BLaER1 (cell line): ENCODE measurements around the gene CCDC9B.

ENCODE experiments used
- H3K27ac ChIP-seq: shearing (Covaris generic); formaldehyde crosslinking; 2 replicates; pipeline ENCODE4 v1.8.1; 2022
- H3K27me3 ChIP-seq: shearing (Covaris generic); formaldehyde crosslinking; 2 replicates; pipeline ENCODE4 v1.8.1; 2022
- H3K36me3 ChIP-seq: shearing (Covaris generic); formaldehyde crosslinking; 2 replicates; pipeline ENCODE4 v1.8.1; 2022
- H3K4me1 ChIP-seq: shearing (Covaris generic); formaldehyde crosslinking; 2 replicates; pipeline ENCODE4 v1.8.1; 2022
- H3K4me2 ChIP-seq: shearing (Covaris generic); formaldehyde crosslinking; 2 replicates; pipeline ENCODE4 v1.8.1; 2022
- H3K4me3 ChIP-seq: shearing (Covaris generic); formaldehyde crosslinking; 2 replicates; pipeline ENCODE4 v1.8.1; 2022
- H3K9ac ChIP-seq: shearing (Covaris generic); formaldehyde crosslinking; 2 replicates; pipeline ENCODE4 v1.8.1; 2022
- H3K9me3 ChIP-seq: shearing (Covaris generic); formaldehyde crosslinking; 2 replicates; pipeline ENCODE4 v1.8.1; 2022
- H4K20me1 ChIP-seq: shearing (Covaris generic); formaldehyde crosslinking; 2 replicates; pipeline ENCODE4 v1.8.1; 2022
- Cebpa-rat ChIP-seq: shearing (Covaris generic); IDR thresholded peaks from 2 replicates; pipeline ENCODE4 v1.8.1; 2022

The CCDC9B gene

GRCh38 chr15:40286061-40286532, 54.6 kb downstream of the CCDC9B start:
- H3K27me3 ChIP-seq = peaks cover 46% of the 10 kb centered on the region
- TF ChIP-seq Cebpa-rat = no peak
- peaks cover 12% of the 10 kb centered on the region; the same call in 1 of the 2 replicates for H3K36me3 ChIP-seq
- peaks cover 25% of the 10 kb centered on the region for H4K20me1 ChIP-seq
- no peak overlapping the region for H3K4me3 ChIP-seq
- peaks cover 38% of the 10 kb centered on the region for H3K4me1 ChIP-seq
- no peak overlapping the region for H3K4me2 ChIP-seq
- H3K27ac ChIP-seq = no peak overlapping the region
- H3K9ac ChIP-seq = no peak overlapping the region
- no peaks in the 10 kb centered on the region for H3K9me3 ChIP-seq

GRCh38 chr15:40285554-40286011, 55.2 kb downstream of the CCDC9B start:
- Histone ChIP-seq H3K27me3 (peaks cover 51% of the 10 kb centered on the region), H3K9ac (no peak overlapping the region), H3K4me3 (no peak overlapping the region), H3K9me3 (no peaks in the 10 kb centered on the region), H3K27ac (no peak overlapping the region), H3K4me1 (peaks cover 38% of the 10 kb centered on the region), H3K4me2 (no peak overlapping the region), H4K20me1 (peaks cover 30% of the 10 kb centered on the region), H3K36me3 (peaks cover 12% of the 10 kb centered on the region; the same call in 1 of the 2 replicates)
- no peak for TF ChIP-seq Cebpa-rat

- peaks cover 34% of the 10 kb centered on the region for H3K4me1 ChIP-seq
- TF ChIP-seq Cebpa-rat = no peak
- peaks cover 12% of the 10 kb centered on the region; the same call in 1 of the 2 replicates for H3K36me3 ChIP-seq
- no peaks in the 10 kb centered on the region for H3K9me3 ChIP-seq
- no peak overlapping the region for H3K9ac ChIP-seq
- peaks cover 34% of the 10 kb centered on the region for H4K20me1 ChIP-seq
- H3K27ac ChIP-seq = no peak overlapping the region
- H3K27me3 ChIP-seq = peaks cover 56% of the 10 kb centered on the region
- H3K4me2 ChIP-seq = no peak overlapping the region
- no peak overlapping the region for H3K4me3 ChIP-seq
Observed at GRCh38 chr15:40285151-40285550, 55.6 kb downstream of the CCDC9B start.

DNA sequence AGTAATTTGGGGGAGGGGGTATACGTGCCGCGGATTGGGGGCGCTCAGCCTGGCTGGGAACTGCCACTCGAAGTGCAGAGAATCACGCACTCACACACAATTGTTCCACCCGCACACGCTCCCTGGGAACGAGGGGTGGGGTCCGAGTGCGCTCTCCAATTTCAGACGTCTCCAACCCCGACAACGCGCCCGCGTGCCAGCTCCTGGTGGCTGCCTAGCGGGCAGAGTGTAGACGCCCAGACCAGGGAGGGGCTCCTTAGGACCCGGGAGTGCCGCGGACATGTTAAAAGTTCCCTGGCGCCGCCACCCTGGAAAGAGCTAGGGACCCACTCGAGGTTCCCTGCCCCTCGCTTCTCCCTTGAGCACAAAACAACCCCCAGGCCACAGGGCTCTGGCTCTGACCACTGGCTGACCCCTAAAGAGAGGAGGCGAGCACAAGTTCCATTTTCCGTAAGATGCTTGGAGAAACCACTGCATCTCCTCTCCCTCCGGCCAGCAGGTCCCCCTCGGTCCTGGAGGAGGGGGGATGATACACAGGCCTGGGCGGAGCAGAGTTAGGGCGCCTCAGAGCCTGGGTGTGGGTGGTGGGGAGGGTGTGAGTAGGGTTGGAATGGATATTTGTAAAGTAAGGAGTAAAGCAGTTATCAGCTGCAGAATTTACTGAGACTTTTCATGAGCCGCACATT, 57.0 kb downstream of the CCDC9B start:
- peaks cover 35% of the 10 kb centered on the region for H4K20me1 ChIP-seq
- H3K4me3 ChIP-seq = peak overlapping the region; percentile 73
- TF ChIP-seq Cebpa-rat = no peak
- H3K27ac ChIP-seq = no peak overlapping the region
- H3K9me3 ChIP-seq = no peaks in the 10 kb centered on the region
- H3K4me1 ChIP-seq = peaks cover 36% of the 10 kb centered on the region
- H3K9ac ChIP-seq = peak overlapping the region; percentile 58; the same call in 1 of the 2 replicates
- H3K4me2 ChIP-seq = peak overlapping the region; percentile 100
- peaks cover 65% of the 10 kb centered on the region for H3K27me3 ChIP-seq
- H3K36me3 ChIP-seq = peaks cover 6% of the 10 kb centered on the region; the same call in 1 of the 2 replicates

DNA sequence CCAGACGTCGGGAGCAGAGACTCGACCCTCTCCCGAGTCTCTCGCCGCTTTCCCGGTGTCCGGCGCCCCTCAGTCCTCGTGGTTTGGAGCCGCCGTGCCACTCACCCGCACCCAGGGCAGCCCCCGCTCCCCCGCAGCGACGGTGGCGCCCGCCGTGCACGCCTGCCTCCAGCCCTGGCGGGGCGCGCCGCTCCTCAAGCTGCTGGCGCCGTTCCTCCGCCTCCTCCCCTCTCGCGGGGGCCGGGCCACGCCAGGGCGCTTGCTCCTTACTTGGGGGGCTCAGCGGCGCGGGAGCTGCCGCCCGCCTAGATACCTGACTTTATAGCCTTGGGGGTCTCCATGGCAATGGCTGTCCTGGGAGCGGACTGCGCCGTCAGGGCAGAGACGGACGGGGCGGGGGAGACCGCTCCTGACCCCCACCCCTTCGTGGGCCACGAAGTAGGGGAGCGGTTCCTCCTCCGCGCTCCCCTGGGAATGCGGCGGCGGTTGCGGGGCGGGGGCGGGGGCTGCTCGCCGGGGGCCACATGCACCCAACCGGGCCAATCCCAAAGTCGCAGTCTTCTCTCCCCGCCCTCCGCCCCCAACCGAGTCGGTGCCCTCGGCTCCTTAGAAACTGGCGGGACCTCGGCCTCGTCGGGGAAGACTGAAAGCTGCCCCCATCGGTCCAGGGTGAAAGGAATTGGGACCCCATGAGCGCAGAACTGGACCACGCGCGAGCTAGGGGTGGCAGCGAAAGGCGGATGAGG, 57.7 kb downstream of the CCDC9B start, which contains the start of gene ANKRD63:
Gene ANKRD63 (minus strand): TSS at position 196 of the 746 bp plus-strand sequence. CDS start 478 bp downstream, outside the sequence.
- no peak for TF ChIP-seq Cebpa-rat
- Histone ChIP-seq H3K36me3 (no peaks in the 10 kb centered on the region), H3K9ac (peak within 1 kb of the TSS; percentile 58; the same call in 1 of the 2 replicates), H3K27me3 (peaks cover 66% of the 10 kb centered on the region), H3K4me2 (peak within 1 kb of the TSS; percentile 100), H3K27ac (no peak within 1 kb of the TSS), H3K4me1 (peaks cover 43% of the 10 kb centered on the region), H3K4me3 (peak within 1 kb of the TSS; percentile 73), H4K20me1 (peaks cover 35% of the 10 kb centered on the region), H3K9me3 (no peaks in the 10 kb centered on the region)

DNA sequence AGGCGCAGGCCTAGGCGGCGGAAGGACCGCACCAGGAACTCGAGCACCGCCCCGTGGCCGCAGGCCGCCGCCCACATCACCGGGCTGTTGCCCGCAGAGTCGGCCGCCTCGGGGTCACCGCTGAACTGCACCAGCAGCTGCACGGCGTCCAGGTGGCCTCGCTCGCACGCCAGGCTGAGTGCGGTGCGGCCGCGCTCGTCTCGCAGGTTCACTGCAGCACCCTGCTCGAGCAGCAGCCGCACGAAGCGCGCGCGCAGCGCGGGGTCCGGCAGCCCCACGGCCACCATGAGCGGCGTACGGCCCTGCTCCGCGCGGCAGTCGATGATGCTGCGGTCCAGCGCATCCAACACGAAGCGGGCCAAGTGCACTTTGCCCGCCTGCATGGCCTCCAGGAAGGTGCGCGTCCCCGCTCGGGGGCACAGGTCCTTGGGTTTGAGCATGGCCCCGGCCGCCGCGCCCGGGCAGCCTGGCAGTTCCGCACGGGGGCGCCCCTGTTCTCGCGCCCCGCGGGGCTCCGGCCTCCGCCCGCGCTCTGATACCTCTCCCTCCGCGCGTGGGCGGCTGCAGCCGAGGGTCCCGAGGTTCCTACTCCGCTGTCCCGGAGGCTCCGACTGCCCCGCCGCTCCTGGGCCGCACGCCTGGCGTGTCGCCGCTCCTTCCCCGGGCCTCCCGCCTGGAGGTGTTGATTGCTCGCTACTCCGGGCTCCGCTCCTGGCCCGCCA, 58.4 kb downstream of the CCDC9B start:
- Histone ChIP-seq H4K20me1 (peaks cover 35% of the 10 kb centered on the region), H3K4me2 (peak overlapping the region; percentile 100), H3K27me3 (peaks cover 72% of the 10 kb centered on the region), H3K9me3 (no peaks in the 10 kb centered on the region), H3K4me1 (peaks cover 50% of the 10 kb centered on the region), H3K27ac (no peak overlapping the region), H3K36me3 (no peaks in the 10 kb centered on the region), H3K9ac (peak overlapping the region; percentile 58; the same call in 1 of the 2 replicates), H3K4me3 (peak overlapping the region; percentile 73)
- no peak for TF ChIP-seq Cebpa-rat

DNA sequence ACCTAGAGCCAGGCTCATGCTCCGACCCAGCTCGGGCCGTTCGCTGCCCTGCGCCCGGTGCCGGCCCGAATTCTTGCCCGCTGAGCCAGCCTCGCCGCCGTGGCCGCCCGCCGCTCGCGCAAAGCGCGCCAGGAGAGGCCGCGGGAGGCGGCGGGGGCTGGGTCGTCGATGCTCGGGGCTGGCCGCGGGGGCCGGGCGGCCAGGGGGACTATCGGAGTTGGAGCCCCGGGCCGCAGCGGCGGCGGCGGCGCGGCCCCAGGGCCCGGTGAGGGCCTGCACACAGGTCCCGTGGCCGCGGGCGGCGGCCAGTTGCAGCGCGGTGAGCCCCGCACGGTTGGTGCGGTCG, 59.0 kb downstream of the CCDC9B start:
- Histone ChIP-seq H4K20me1 (peaks cover 32% of the 10 kb centered on the region), H3K27ac (no peak overlapping the region), H3K4me2 (peak overlapping the region; percentile 100), H3K4me3 (peak overlapping the region; percentile 73), H3K27me3 (peaks cover 72% of the 10 kb centered on the region), H3K36me3 (no peaks in the 10 kb centered on the region), H3K9me3 (no peaks in the 10 kb centered on the region), H3K9ac (peak overlapping the region; percentile 58; the same call in 1 of the 2 replicates), H3K4me1 (peaks cover 55% of the 10 kb centered on the region)
- no peak for TF ChIP-seq Cebpa-rat
